OCI-M2 (cell line): ENCODE data around the gene KDM4B.

Experiments
- DNase-seq: peaks from one replicate; lab custom pipeline; 2025; ENCODE audit not compliant: unreplicated experiment; lab: John Stamatoyannopoulos, UW

KDM4B gene

GRCh38 chr19:5032101-5032967, 63.4 kb downstream of the KDM4B start:
- DNase-seq: no peak

GRCh38 chr19:5035105-5035761, 66.3 kb downstream of the KDM4B start:
- DNase-seq: no peak

- no peak for DNase-seq
Observed at GRCh38 chr19:5035793-5036697, 67.1 kb downstream of the KDM4B start.

- DNase-seq: no peak
Observed at GRCh38 chr19:5036698-5037563, 68.0 kb downstream of the KDM4B start.

- no peak for DNase-seq
Observed at GRCh38 chr19:5037936-5038335, 69.0 kb downstream of the KDM4B start.

- no peak for DNase-seq
Observed at GRCh38 chr19:5038631-5039271, 69.8 kb downstream of the KDM4B start.

DNA sequence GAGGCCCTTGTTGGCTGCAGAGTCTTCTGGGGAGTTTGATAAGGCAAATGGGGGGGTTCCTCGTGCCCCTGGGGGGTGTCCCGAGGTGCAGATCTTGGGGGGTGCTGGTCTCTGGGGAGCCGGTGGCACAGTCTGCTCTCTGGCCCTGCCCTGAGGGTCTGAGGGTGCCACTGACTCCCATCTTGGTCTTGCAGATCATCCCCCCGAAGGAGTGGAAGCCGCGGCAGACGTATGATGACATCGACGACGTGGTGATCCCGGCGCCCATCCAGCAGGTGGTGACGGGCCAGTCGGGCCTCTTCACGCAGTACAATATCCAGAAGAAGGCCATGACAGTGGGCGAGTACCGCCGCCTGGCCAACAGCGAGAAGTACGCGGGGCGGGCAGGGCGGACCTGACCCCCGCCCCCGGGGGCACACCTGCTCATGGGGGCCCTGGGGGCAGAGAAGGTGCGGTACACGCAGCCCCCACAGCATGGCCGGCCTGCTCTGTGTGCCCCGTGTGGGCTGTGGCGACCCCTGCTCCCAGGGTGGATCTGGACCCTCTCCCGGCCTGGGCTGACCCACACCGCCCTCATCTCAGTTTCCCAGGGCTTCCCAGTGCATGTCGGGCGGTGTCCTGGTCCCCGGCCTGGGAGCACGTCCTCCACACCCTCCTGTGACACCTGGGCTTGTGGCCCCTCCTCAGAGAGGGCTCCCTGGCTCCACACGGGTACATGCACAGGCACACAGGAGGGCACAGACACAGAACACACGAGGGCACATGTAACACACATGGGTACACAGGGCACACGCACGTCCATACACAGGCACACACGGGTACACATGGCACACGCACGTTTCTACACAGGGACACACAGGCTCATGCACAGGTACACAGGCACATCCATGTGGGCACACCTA, 71.0 kb downstream of the KDM4B start:
- DNase-seq: no peak

GRCh38 chr19:5040544-5041167, 71.7 kb downstream of the KDM4B start:
- DNase-seq: no peak

DNA sequence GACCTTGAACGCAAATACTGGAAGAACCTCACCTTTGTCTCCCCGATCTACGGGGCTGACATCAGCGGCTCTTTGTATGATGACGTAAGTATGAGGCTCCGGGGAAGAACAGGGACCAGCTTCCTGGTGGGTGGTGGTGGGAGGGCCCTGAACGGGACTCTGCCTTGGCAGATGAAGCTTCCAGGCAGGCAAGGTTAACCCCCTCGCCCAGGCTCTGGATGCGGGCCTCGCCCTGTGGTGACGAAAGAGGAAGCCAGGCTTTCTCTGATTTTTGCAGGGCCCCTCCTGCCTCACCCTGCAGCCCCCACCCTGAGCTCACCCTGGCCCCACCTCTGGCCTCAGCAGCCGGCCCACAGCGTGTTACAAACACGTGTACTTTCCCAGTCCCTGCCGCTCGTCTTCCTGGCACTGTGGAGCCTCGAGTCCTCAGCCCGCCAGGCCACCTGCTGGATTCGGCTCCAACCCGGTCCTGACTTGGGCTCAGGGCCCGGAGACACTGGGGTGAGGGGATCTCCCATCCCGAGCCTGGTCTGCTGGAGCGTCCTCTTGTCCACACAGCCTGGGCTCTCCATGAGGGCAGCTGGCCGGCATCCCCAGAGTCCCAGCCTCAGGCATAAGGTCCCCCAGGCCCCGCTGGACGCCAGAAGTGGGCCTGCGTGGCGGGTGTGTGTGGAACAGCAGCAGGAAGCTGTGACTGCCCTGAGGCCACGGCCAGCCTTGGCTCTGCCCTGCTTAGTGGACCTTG, 72.4 kb downstream of the KDM4B start:
- no peak for DNase-seq

DNA sequence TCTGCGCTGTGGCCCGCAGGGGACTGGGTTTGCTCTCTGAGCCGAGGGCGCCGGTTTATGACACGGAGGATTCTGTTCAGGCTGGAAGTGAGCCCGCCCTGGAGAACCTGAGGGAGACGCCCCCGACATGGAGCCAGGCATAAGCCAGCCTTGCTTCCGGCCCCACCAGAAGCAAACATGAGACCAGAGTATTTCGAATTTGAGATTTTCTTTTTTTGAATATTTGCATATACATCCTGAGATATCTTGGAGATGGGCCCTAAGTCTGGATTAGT, 72.9 kb downstream of the KDM4B start:
- no peak for DNase-seq

DNA sequence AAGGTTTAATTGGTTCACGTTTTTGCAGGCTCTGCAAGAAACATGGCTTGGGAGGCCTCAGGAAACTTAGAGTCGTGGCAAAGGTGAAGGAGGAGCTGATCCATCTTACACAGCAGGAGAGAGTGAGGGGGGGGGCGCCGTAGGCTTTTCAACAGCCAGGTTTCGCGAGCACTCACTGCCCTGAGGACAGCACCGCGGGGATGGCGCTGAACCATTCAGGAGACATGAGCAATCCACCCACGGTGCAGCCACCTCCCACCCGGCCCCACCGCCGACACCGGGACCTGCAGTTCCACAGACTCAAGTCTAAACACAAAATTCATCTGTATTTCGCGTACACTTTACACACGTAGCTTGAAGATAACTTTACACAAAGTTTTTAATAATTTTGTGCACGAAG, 73.6 kb downstream of the KDM4B start:
- no peak for DNase-seq

DNA sequence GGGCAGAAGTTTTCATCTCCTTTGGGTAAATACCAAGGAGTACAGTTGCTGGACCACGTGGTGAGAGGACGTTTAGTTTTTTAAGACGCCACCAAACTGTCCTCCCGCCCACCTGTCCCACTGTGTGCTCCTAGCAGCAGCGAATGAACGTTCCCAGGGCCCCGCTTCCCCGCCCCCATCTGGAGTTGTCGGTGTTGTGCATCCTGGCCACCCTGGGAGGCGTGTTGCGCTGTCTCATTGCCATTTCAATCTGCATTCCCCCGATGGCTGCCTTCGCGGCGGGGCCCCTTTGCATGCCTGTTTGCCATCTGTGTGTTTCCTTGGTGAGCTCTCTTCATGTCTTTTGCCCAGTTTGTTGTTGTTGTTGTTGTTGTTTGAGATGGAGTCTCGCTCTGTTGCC, 76.1 kb downstream of the KDM4B start:
- no peak for DNase-seq

- DNase-seq: no peak
Observed at GRCh38 chr19:5045956-5046338, 77.0 kb downstream of the KDM4B start.

DNA sequence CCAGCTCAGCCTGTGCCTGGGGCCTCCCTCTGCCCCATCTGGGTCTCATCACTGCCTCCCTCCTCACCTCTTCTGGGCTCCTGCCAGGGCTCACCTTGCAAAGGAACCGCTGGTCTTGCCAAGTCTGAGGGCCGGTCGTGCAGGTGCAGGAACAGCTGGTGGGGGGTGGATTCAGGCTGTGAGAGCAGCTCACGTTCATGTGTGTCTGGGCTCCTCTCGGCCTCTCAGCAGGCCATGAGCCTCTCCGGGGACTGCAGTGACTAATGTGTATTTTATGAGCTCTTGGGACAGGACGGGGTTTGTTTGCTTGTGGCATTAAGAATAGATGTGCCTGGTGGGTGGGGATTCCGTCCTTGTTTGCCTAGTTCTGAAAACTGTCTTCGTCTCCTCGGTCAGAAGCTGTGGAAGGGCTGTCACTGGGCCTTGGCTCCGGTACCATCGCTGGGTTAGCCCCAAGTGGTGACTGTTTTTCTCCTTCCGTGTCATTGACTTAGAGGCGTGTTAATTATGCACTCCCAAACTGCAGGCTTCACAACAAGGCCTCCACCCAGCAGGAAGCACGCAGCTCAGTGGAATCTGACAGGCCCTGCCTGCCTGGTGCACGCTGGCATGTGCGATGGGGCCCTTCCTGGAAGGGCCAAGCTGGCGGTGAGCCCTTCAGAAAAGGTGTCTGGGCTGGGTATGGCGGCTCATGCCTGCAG, 77.6 kb downstream of the KDM4B start:
- DNase-seq: no peak

GRCh38 chr19:5047251-5047935, 78.5 kb downstream of the KDM4B start:
- no peak for DNase-seq

GRCh38 chr19:5048091-5048726, 79.3 kb downstream of the KDM4B start:
- DNase-seq: no peak
